Effector memory CD8-positive, alpha-beta T cell (primary cell): Measurements from ENCODE around the gene S100A7A.
A peak's percentile ranks its signal among the peaks of the same experiment; 100 is the strongest.
"Not testable (repeated sequence)": the region's sequence is repeated elsewhere in the genome, so short reads cannot be mapped to it uniquely, and the experiment has no call there.

Source experiments
- ATAC-seq: fragments of 150-1000 bp; cut with Tn5 transposase; replicated peaks from 2 replicates; pipeline ENCODE4 v1.10.0; 2021; ENCODE audit warnings: mild to moderate bottlenecking, moderate library complexity
- DNase-seq, 3 experiments: peaks; one replicate each; pipeline ENCODE4 v3.0.0; 2021
- H3K27ac Mint-ChIP-seq, 2 donors: one replicate each; pipeline ENCODE4 v1.8.0; 2022; ENCODE audit warnings: mild to moderate bottlenecking in 2 of 2, mixed read lengths in 2 of 2, moderate library complexity in 2 of 2
- H3K27me3 Mint-ChIP-seq, 2 donors: one replicate each; pipeline ENCODE4 v1.8.0; 2022; ENCODE audit warnings: mixed read lengths in 2 of 2
- H3K36me3 Mint-ChIP-seq: one replicate; pipeline ENCODE4 v1.8.0; 2022; ENCODE audit warnings: mild to moderate bottlenecking, moderate library complexity, mixed read lengths; ENCODE audit not compliant: insufficient read depth
- H3K4me1 Mint-ChIP-seq, 2 donors: one replicate each; pipeline ENCODE4 v1.8.0; 2022; ENCODE audit warnings: low read depth in 2 of 2, mixed read lengths in 2 of 2
- H3K4me3 Mint-ChIP-seq, 2 donors: one replicate each; pipeline ENCODE4 v1.8.0; 2022; ENCODE audit warnings: mild to moderate bottlenecking in 2 of 2, mixed read lengths in 2 of 2, moderate library complexity in 2 of 2
- H3K9me3 Mint-ChIP-seq, 2 donors: one replicate each; pipeline ENCODE4 v1.8.0; 2022; ENCODE audit warnings: mixed read lengths in 2 of 2

Gene S100A7A

GRCh38 chr1:153399401-153400055, 16.8 kb upstream of the S100A7A start:
- DNase-seq, result no peak
- Mint-ChIP-seq H3K9me3 (no peaks in the 10 kb centered on the region), H3K36me3 (no peaks in the 10 kb centered on the region), H3K27me3 (peaks cover 39 to 63% of the 10 kb centered on the region in 2 donors), H3K27ac (no peak overlapping the region), H3K4me1 (no peaks in the 10 kb centered on the region), H3K4me3 (no peak overlapping the region)
- no peak for ATAC-seq

- no peak for ATAC-seq
- Mint-ChIP-seq H3K4me1 (peaks cover 0 to 2% of the 10 kb centered on the region in 2 donors), H3K4me3 (no peak overlapping the region), H3K9me3 (no peaks in the 10 kb centered on the region), H3K36me3 (no peaks in the 10 kb centered on the region), H3K27me3 (peaks cover 36 to 56% of the 10 kb centered on the region in 2 donors), H3K27ac (no peak overlapping the region)
- no peak for DNase-seq
Observed at GRCh38 chr1:153400244-153400643, 16.1 kb upstream of the S100A7A start.

DNA sequence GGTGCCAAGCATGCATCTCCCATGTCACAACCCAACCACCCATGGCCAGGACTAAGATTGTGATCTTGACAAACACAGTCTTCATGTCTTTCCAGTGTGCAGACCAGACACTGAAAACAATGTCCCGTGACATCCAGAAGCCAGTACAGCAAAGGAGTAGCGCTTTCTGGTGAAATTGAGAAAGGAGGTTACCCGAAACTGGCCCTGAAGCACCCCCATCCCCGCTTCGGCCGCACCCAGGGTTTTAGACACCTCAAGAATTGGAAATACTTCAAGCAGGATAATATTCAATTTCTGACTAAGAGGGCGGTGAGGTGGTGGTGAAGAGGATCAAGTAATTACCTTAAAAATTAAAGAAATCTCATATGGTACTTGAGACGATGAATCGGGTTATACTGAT, 14.9 kb upstream of the S100A7A start:
- no peak for DNase-seq
- peaks cover 0 to 4% of the 10 kb centered on the region in 2 donors for H3K4me1 Mint-ChIP-seq
- no peaks in the 10 kb centered on the region for H3K36me3 Mint-ChIP-seq
- no peak overlapping the region for H3K27ac Mint-ChIP-seq
- ATAC-seq, result no peak
- no peaks in the 10 kb centered on the region for H3K9me3 Mint-ChIP-seq
- H3K4me3 Mint-ChIP-seq, result no peak overlapping the region
- H3K27me3 Mint-ChIP-seq, result peaks cover 32 to 51% of the 10 kb centered on the region in 2 donors

- Mint-ChIP-seq H3K4me1 (peaks cover 0 to 6% of the 10 kb centered on the region in 2 donors), H3K36me3 (no peaks in the 10 kb centered on the region), H3K27ac (no peak overlapping the region), H3K4me3 (no peak overlapping the region), H3K27me3 (peaks cover 35 to 50% of the 10 kb centered on the region in 2 donors), H3K9me3 (no peaks in the 10 kb centered on the region)
- no peak for ATAC-seq
- DNase-seq, result no peak
Observed at GRCh38 chr1:153402226-153402625, 14.1 kb upstream of the S100A7A start.

- Mint-ChIP-seq H3K36me3 (no peaks in the 10 kb centered on the region), H3K4me1 (peaks cover 0 to 6% of the 10 kb centered on the region in 2 donors), H3K27ac (no peak overlapping the region), H3K4me3 (no peak overlapping the region), H3K27me3 (peaks cover 41 to 51% of the 10 kb centered on the region in 2 donors), H3K9me3 (no peaks in the 10 kb centered on the region)
- DNase-seq (no peak), ATAC-seq (no peak)
Observed at GRCh38 chr1:153403421-153404085, 12.8 kb upstream of the S100A7A start.

DNA sequence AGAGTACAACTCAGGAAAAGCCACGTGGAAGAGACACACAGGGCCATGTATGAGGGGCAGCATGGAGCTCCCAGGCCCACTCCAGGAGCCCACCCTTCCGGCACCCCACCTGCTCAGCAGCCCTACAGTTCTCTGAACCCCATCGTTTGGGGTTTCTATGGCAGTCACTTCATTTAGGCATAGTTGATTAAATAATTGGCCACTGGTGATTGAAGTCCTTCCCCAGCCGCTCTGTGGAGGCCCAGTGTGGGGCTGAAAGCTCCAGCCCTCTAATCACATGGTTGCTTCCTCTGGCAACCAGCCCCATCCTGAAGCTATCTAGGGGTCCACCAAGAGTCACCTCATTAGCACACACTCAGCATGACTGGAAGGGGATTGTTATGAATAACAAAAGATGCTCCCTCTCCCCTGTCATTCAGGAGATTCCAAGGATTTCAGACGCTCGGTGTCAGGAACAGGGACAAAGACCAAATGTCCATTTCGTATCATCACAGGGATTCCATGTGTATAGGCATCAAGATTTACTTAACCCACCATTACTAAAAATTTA, 12.2 kb upstream of the S100A7A start:
- Mint-ChIP-seq H3K4me3 (no peak overlapping the region), H3K27ac (no peak overlapping the region), H3K27me3 (peaks cover 46 to 50% of the 10 kb centered on the region in 2 donors), H3K36me3 (no peaks in the 10 kb centered on the region), H3K9me3 (no peaks in the 10 kb centered on the region), H3K4me1 (peaks cover 0 to 6% of the 10 kb centered on the region in 2 donors)
- no peak for ATAC-seq
- no peak for DNase-seq

GRCh38 chr1:153404768-153405167, 11.6 kb upstream of the S100A7A start:
- ATAC-seq (peak; percentile 56), DNase-seq (peak; percentile 32 to 37 (median 32))
- no peaks in the 10 kb centered on the region for H3K36me3 Mint-ChIP-seq
- H3K27me3 Mint-ChIP-seq, result peaks cover 50 to 52% of the 10 kb centered on the region in 2 donors
- H3K4me3 Mint-ChIP-seq, result no peak overlapping the region
- H3K27ac Mint-ChIP-seq, result no peak overlapping the region
- H3K4me1 Mint-ChIP-seq, result peaks cover 0 to 6% of the 10 kb centered on the region in 2 donors
- H3K9me3 Mint-ChIP-seq, result no peaks in the 10 kb centered on the region

GRCh38 chr1:153405825-153406599, 10.3 kb upstream of the S100A7A start:
- H3K36me3 Mint-ChIP-seq, H3K4me1 Mint-ChIP-seq, H3K9me3 Mint-ChIP-seq, H3K27ac Mint-ChIP-seq, DNase-seq, ATAC-seq, H3K4me3 Mint-ChIP-seq: not testable (repeated sequence)
- peaks cover 54 to 56% of the 10 kb centered on the region in 2 donors for H3K27me3 Mint-ChIP-seq

- not testable (repeated sequence) for H3K36me3 Mint-ChIP-seq, DNase-seq, ATAC-seq, H3K4me1 Mint-ChIP-seq, H3K4me3 Mint-ChIP-seq, H3K27ac Mint-ChIP-seq, H3K9me3 Mint-ChIP-seq
- H3K27me3 Mint-ChIP-seq, result peaks cover 53 to 60% of the 10 kb centered on the region in 2 donors
Observed at GRCh38 chr1:153407274-153407673, 9.0 kb upstream of the S100A7A start.

GRCh38 chr1:153413961-153414360, 2.4 kb upstream of the S100A7A start:
- H3K4me1 Mint-ChIP-seq, ATAC-seq, H3K9me3 Mint-ChIP-seq, H3K4me3 Mint-ChIP-seq, H3K27ac Mint-ChIP-seq, DNase-seq, H3K36me3 Mint-ChIP-seq: not testable (repeated sequence)
- peaks cover 36 to 57% of the 10 kb centered on the region in 2 donors for H3K27me3 Mint-ChIP-seq

DNA sequence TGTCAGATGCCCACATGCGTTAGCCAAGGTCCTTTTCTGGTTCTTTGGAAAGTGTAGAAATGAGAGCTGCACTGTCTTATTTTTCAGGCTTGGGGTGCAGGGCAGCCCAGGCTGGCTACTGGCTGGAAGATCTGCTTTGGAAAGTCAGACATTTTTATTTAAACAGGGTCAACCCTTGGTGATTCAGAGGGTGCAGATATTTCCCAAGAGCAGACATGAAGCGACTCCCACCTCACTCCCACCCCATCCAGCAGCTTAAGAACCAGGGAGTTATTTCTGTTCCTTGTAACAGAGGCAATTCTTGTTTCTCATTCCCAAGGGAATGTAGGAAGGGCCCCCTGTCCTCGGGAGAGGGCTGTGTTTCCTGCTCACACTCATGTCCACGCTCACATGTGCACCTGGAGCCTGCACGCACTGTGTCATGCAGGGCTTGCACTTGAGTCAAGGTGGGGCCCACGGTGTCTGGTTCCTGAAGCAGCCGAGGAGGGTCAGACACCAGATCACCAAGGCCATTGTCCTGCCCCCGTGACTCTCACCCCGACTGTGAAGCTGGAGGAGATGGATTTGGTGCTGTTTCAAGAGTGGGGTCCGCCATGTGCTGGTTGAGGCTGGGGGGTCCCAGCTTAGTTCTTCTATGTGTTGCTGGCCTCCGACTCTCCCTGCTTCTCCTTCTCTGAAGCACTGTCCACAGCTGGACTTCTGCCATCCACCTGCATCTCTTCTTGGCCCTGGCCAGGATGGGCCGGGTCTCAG, 992 bp downstream of the S100A7A start:
- H3K4me3 Mint-ChIP-seq, result no peak overlapping the region
- H3K27ac Mint-ChIP-seq, result no peak overlapping the region
- no peaks in the 10 kb centered on the region for H3K36me3 Mint-ChIP-seq
- ATAC-seq (no peak), DNase-seq (no peak)
- no peaks in the 10 kb centered on the region for H3K4me1 Mint-ChIP-seq
- H3K27me3 Mint-ChIP-seq, result peaks cover 29 to 57% of the 10 kb centered on the region in 2 donors
- H3K9me3 Mint-ChIP-seq, result no peaks in the 10 kb centered on the region

DNA sequence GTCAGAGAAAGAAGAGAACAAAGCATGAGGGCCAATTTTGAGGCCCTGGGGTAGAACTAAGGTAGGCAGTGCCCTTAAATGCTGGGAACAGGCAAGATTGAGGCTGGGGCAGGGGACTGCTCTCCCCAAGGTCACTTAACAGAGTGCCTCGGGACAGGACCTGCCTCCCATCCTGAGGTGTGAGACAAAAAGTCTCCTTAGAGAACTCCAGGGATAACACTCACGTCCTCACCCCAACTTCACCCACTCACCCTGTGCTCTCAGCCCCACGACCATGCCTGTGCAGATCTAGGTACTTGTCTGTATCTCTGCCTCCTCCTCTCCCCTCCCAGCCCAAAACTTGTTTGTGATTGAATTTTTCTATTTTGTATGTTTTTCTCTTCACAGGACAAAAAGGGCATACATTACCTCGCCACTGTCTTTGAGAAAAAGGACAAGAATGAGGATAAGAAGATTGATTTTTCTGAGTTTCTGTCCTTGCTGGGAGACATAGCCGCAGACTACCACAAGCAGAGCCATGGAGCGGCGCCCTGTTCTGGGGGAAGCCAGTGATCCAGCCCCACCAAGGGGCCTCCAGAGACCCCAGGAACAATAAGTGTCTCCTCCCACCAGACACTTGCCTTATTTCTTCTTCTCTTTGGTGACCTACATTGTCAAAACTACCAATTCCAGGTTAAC, 2.6 kb downstream of the S100A7A start:
- ATAC-seq, H3K9me3 Mint-ChIP-seq, H3K27ac Mint-ChIP-seq, DNase-seq, H3K4me3 Mint-ChIP-seq, H3K36me3 Mint-ChIP-seq, H3K4me1 Mint-ChIP-seq: not testable (repeated sequence)
- H3K27me3 Mint-ChIP-seq, result peaks cover 29 to 57% of the 10 kb centered on the region in 2 donors
